GM18519 (cell line): Measurements from ENCODE around the gene SCARF1.

Source experiments
- ATAC-seq: cut with Tn5 transposase; IDR thresholded peaks from one replicate; pipeline ENCODE4 v1.9.1; 2021; ENCODE audit warnings: mild to moderate bottlenecking, moderate library complexity; ENCODE audit not compliant: unreplicated experiment, low FRiP score

The SCARF1 gene

GRCh38 chr17:1648173-1648962 lies 2.8 kb upstream of the SCARF1 start:
- ATAC-seq = peak; percentile 41

GRCh38 chr17:1647802-1648171 lies 2.3 kb upstream of the SCARF1 start:
- ATAC-seq = no peak

- no peak for ATAC-seq
These were observed 805 bp upstream of the SCARF1 start for GRCh38 chr17:1646199-1646875.

GRCh38 chr17:1644493-1645206 lies 882 bp downstream of the SCARF1 start:
- ATAC-seq = no peak

GRCh38 chr17:1643999-1644492 lies 1.5 kb downstream of the SCARF1 start:
- ATAC-seq = no peak

- ATAC-seq = no peak
These were observed 2.1 kb downstream of the SCARF1 start for GRCh38 chr17:1643293-1643998.

- no peak for ATAC-seq
These were observed 4.5 kb downstream of the SCARF1 start for GRCh38 chr17:1641065-1641403.

- ATAC-seq = no peak
These were observed 5.0 kb downstream of the SCARF1 start for GRCh38 chr17:1640329-1641064.

- ATAC-seq = no peak
These were observed 5.9 kb downstream of the SCARF1 start for GRCh38 chr17:1639549-1640180.

GRCh38 chr17:1638624-1639300 lies 6.8 kb downstream of the SCARF1 start:
- no peak for ATAC-seq

- no peak for ATAC-seq
These were observed 7.4 kb downstream of the SCARF1 start for GRCh38 chr17:1638171-1638590.

- ATAC-seq = no peak
These were observed 8.7 kb downstream of the SCARF1 start for GRCh38 chr17:1636732-1637285.

- no peak for ATAC-seq
These were observed 9.7 kb downstream of the SCARF1 start for GRCh38 chr17:1635675-1636465.

GRCh38 chr17:1634841-1635650 lies 10.5 kb downstream of the SCARF1 start:
- no peak for ATAC-seq

- no peak for ATAC-seq
These were observed 14.9 kb downstream of the SCARF1 start for GRCh38 chr17:1630662-1631061.

GRCh38 chr17:1629504-1630310 lies 15.8 kb downstream of the SCARF1 start:
- no peak for ATAC-seq
